Amygdala (tissue), 56 donors: ENCODE results near the gene RAP1GAP2.
"Not testable (repeated sequence)": the region's sequence is repeated elsewhere in the genome, so short reads cannot be mapped to it uniquely, and the experiment has no call there.

Experiments
- DNase-seq, 56 donors: peaks; one replicate each; lab custom pipeline; 2025; lab: John Stamatoyannopoulos, UW

The RAP1GAP2 gene

GRCh38 chr17:2814049-2814448 lies 17.8 kb downstream of the RAP1GAP2 start:
- no peak for DNase-seq

GRCh38 chr17:2814481-2815341 lies 18.5 kb downstream of the RAP1GAP2 start:
- DNase-seq, result no peak

DNA sequence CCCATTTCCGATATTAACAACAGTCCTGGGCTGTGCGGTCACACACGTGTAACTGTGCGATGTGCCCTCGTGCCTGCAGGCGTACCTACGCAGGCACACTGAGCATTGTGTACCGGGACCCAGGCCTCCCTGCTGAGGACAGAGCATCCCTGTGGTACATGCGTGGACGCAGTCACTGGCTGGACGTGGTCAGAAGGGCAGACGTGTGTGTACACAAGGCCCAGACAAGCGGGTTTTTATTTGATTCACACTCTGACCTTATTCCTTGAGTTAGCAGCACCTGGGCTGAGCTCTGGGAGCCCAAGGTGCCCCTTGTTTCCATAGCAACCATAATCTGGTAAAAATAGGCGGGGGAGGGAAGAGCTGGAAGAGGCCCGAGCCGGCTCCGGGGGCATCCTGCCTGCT lies 19.5 kb downstream of the RAP1GAP2 start:
- DNase-seq, result no peak

- DNase-seq, result no peak
Observed at GRCh38 chr17:2816688-2817087, 20.4 kb downstream of the RAP1GAP2 start.

DNA sequence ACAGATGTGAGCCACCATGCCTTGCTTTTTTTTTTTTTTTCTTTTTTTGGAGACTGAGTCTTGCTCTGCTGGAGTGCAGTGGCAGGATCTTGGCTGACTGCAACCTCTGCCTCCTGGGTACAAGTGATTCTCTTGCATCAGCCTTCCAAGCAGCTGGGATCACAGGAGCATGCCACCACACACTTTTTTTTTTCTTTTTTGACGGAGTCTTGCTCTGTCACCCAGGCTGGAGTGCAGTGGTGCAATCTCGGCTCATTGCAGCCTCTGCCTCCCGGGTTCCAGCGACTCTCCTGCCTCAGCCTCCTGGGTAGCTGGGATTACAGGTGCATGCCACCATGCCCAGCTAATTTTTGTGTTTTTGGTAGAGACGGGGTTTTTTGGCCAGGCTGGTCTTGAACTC lies 23.1 kb downstream of the RAP1GAP2 start:
- not testable (repeated sequence) for DNase-seq

DNA sequence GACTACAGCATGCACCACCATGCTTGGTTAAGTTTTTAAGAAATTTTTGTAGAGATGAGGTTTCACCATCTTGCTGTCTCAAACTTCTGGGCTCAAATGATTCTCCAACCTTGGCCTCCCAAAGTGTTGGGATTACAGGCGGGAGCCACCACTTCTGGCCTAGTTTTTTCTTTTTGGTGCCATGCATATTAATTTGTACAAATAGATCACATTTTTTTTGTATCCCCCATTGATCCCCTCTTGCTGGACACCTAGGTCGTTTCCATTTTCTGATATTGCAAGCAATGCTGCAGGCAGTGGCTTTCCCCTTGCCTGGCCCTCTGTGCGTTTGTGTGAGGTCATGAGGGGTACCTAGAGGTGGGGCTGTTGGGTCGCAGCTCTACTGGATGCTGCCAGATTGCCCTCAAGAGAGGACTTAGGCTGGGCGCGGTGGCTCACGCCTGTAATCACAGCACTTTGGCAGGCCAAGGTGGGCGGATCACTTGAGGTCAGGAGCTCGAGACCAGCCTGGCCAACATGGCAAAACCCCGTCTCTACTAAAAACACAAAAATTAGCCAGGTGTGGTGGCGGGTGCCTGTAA lies 23.8 kb downstream of the RAP1GAP2 start:
- no peak for DNase-seq

- no peak for DNase-seq
Observed at GRCh38 chr17:2821868-2822267, 25.6 kb downstream of the RAP1GAP2 start.

GRCh38 chr17:2822358-2822757 lies 26.1 kb downstream of the RAP1GAP2 start:
- DNase-seq, result no peak

GRCh38 chr17:2825253-2825970 lies 29.2 kb downstream of the RAP1GAP2 start:
- peak in 1 of 56 donors; percentile 15 for DNase-seq

DNA sequence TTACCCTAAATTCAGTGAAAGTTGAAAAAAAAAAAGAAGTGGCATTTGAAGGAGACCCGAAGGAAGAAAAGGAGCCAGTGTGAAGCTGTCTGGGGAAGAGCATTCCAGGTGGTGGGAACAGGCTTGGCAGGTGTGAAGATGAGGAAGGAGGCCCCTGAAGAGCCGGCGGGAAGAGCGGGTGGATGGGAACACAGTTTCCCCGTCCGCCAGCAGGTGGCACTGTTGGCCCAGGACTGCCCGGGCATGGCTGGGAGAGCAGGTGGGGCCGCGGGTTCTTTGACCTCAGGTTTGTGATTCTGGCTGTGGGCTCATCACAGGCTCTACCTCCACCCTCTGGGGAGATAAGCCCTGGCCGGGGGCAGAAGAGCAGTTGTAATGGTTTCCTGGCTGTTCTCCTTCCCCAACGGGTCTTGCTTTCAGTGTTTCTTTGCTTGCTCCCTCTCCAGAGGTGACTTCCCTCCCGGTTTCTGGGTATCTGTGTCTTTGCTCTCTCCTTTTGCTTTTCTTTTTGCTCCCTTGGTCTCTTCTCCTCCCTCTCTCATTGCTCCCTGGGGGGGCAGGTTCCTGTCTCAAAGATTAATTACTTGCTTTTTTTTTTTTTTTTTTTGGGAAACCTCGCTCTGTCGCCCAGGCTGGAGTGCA lies 32.3 kb downstream of the RAP1GAP2 start:
- peak in 35 of 56 donors; percentile 7 to 76 (median 33) for DNase-seq

- no peak for DNase-seq
Observed at GRCh38 chr17:2830678-2831077, 34.4 kb downstream of the RAP1GAP2 start.

DNA sequence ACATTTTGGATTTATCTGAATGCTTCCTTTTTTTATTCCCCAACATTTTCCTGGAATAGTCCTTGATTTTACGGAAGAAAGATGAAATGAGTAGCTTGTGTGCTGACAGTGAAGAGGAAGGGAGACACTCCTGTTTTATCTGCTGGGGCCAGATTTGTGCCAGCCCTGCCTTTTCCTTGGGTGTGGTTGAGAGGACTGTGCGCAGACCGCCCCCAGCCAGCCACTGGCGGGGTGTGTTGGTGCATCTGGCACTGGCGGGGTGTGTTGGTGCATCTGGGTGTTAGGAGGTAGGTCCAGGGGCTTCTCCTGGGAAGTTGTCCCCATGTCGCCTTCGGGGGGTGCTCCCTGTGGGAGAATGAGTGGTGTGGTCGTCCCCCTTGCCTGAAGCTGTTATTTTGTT lies 39.5 kb downstream of the RAP1GAP2 start:
- DNase-seq, result no peak

- DNase-seq, result no peak
Observed at GRCh38 chr17:2837147-2837561, 40.9 kb downstream of the RAP1GAP2 start.

GRCh38 chr17:2841606-2842005 lies 45.4 kb downstream of the RAP1GAP2 start:
- no peak for DNase-seq

DNA sequence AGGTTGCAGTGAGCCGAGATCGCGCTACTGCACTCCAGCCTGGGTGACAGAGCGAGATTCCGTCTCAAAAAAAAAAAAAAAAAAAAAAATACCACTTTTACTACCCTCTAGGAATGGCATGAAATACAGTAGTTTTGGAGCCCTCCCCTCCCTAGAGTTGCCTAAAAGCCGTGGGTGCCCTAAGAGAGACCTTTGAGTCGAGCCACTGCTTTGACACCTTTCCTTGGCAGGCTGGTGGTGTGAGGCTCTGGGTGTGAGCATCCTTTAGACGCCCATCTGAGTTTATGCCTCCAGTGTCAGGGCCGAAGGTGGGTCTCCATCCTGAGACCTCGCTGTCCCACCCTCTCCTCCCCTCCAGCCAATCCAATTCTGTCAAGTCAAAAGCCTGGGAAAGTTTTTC lies 46.2 kb downstream of the RAP1GAP2 start:
- DNase-seq, result no peak

GRCh38 chr17:2844416-2844815 lies 48.2 kb downstream of the RAP1GAP2 start:
- no peak for DNase-seq

- peak in 2 of 56 donors; percentile 10 to 14 for DNase-seq
Observed at GRCh38 chr17:2847381-2848333, 51.4 kb downstream of the RAP1GAP2 start.

DNA sequence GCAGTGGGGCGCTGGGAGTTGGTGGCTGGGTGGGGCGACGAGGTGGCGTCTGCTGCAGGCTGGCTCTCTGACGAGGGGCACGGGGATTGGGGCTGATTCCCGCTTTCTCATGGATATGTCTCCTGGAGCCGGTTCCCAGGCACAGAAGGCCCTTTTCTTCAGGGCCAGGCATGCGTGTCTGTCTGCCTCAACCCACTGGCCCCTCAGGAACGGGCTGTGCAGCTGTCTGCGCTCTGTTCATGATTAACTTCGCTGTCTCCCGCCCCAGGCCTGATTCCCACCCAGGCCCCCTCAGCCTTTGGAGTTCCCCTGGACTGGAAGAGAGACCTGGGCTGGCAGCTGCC lies 53.1 kb downstream of the RAP1GAP2 start:
- no peak for DNase-seq

DNA sequence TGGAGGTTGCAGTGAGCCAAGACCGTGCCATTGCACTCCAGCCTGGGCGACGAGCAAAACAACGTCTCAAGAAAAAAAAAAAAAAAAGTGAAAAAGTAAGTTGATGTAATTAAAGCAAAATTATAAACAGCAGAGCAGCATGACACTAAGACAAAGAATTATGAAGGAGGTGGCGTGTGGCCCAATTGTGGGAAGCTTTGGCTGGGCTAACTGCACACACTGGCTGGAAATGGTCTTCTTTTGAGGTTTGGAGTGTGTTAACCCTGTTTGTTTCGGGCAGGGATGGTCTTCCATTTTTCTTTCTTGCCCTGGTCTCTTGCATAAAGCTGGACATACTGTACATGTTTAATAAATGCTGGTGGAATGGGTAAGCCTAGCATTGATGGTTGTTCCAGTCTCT lies 54.8 kb downstream of the RAP1GAP2 start:
- no peak for DNase-seq

GRCh38 chr17:2851615-2852014 lies 55.4 kb downstream of the RAP1GAP2 start:
- no peak for DNase-seq
